ENCODE results near the gene BNC1. TPM values are rescaled to one million over a fixed set of nuclear protein-coding genes. Genes with fewer than 3 reads are reported as not detected.

Gene BNC1
- total RNA-seq, 6 experiments from 2014 or later, result 0.12 to 0.31 (median 0.14) TPM; not detected in 3

DNA sequence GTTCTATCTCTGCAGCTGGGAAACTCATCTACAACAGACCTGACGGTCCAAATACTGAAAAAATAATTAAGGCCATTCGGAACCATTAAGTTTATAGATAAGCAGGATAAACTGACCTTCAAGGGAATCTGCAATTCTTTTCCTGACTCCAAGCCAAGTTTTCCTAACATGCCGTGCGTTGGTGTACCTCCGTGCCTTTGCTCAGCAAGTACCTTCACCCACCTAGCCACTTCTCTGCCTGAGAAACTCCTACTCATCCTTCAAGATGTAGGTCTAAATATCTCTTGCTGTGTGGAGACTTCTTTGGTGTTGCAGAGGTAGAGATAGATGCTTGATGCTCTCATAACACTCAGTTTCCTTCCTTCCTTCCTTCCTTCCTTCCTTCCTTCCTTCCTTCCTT is 24.2 kb upstream of the BNC1 start:
- intact Hi-C loops (cut with DNase I), result no loop called here
- DNase-seq (no peak), ATAC-seq (no peak)
- H3K4me3 ChIP-seq, result no peak overlapping the region
- no peaks in the 10 kb centered on the region for H3K27me3 ChIP-seq
- no peaks in the 10 kb centered on the region for H3K4me1 ChIP-seq
- no peak overlapping the region for H3K27ac ChIP-seq
- no peaks in the 10 kb centered on the region for H3K9me3 ChIP-seq
- no peak for TF ChIP-seq POLR2A (IDR thresholded peaks at IDR 0.05)
- TF ChIP-seq, protein P1, sequence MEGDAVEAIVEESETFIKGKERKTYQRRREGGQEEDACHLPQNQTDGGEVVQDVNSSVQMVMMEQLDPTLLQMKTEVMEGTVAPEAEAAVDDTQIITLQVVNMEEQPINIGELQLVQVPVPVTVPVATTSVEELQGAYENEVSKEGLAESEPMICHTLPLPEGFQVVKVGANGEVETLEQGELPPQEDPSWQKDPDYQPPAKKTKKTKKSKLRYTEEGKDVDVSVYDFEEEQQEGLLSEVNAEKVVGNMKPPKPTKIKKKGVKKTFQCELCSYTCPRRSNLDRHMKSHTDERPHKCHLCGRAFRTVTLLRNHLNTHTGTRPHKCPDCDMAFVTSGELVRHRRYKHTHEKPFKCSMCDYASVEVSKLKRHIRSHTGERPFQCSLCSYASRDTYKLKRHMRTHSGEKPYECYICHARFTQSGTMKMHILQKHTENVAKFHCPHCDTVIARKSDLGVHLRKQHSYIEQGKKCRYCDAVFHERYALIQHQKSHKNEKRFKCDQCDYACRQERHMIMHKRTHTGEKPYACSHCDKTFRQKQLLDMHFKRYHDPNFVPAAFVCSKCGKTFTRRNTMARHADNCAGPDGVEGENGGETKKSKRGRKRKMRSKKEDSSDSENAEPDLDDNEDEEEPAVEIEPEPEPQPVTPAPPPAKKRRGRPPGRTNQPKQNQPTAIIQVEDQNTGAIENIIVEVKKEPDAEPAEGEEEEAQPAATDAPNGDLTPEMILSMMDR (IDR thresholded peaks at IDR 0.05), result no peak
- no peaks in the 10 kb centered on the region for H3K36me3 ChIP-seq
- WGBS (ENCODE audit: insufficient coverage, low coverage, low lambda C conversion rate, missing lambda C conversion rate), result 59% methylated on average over 5 of the region's 5 CpGs

DNA sequence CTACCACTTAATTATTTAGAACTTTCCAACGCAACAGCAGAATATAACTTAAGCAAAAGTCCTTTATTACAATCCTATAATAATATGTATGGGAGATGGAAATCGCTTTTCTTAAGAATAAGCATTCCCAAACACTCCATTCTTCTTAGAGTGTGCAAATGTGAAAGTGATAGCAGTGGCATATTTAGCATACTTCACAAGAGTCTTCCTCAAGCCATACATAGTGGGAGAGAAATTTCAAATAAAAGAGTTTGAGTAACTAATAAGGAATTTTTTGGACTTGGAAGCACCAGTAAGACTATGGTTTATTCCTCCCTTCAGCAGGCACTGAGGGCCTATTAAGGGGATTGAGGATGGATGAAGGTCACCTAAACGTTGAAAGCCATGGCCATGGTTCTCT is 22.1 kb upstream of the BNC1 start:
- TF ChIP-seq, protein P1 (IDR thresholded peaks at IDR 0.05), result no peak
- no peak for TF ChIP-seq POLR2A (IDR thresholded peaks at IDR 0.05)
- Histone ChIP-seq H3K4me1 (no peaks in the 10 kb centered on the region), H3K36me3 (no peaks in the 10 kb centered on the region), H3K27ac (no peak overlapping the region), H3K27me3 (no peaks in the 10 kb centered on the region), H3K9me3 (no peaks in the 10 kb centered on the region), H3K4me3 (no peak overlapping the region)
- WGBS (ENCODE audit: insufficient coverage, low coverage, low lambda C conversion rate, missing lambda C conversion rate), result 57% methylated on average over 3 of the region's 3 CpGs
- ATAC-seq (no peak), DNase-seq (no peak)
- intact Hi-C loops (cut with DNase I), result no loop called here

DNA sequence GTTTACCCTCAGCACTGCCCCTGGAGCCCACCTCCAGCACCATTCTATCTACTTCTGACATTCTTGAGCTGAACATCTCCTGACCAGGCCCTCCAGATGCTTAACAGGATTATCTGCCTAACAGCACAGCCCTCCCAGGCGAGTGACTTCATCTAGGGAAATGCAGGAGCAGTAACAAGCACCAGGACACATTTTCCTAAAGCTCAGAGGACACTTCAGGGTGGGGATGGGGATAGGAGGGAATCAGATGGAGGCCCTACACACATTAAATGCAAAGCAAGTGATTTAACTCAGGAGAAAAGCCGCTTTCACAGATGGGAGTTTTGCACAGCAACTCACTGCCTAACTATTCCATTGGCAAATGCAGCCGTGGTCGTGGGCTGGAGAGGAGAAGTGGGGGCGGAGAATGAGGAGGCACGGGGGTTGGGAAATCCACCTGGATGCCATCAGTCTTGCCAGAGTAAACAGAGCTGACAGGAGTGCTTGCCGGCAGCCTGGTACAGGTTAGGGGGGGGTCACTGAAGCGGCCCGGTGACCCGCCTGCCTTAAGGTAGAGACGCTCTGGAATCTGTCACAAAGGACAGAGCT is 21.3 kb upstream of the BNC1 start:
- 8% methylated on average over 7 of the region's 11 CpGs for WGBS (ENCODE audit: insufficient coverage, low coverage, low lambda C conversion rate, missing lambda C conversion rate)
- no peak for TF ChIP-seq POLR2A (IDR thresholded peaks at IDR 0.05)
- TF ChIP-seq, protein P1 (IDR thresholded peaks at IDR 0.05), result no peak
- H3K36me3 ChIP-seq, result no peaks in the 10 kb centered on the region
- intact Hi-C loops (cut with DNase I), result no loop called here
- DNase-seq (no peak), ATAC-seq (peak; percentile 44 to 64 (median 54))
- H3K9me3 ChIP-seq, result no peaks in the 10 kb centered on the region
- H3K4me3 ChIP-seq, result no peak overlapping the region
- no peaks in the 10 kb centered on the region for H3K4me1 ChIP-seq
- H3K27ac ChIP-seq, result no peak overlapping the region
- no peaks in the 10 kb centered on the region for H3K27me3 ChIP-seq

DNA sequence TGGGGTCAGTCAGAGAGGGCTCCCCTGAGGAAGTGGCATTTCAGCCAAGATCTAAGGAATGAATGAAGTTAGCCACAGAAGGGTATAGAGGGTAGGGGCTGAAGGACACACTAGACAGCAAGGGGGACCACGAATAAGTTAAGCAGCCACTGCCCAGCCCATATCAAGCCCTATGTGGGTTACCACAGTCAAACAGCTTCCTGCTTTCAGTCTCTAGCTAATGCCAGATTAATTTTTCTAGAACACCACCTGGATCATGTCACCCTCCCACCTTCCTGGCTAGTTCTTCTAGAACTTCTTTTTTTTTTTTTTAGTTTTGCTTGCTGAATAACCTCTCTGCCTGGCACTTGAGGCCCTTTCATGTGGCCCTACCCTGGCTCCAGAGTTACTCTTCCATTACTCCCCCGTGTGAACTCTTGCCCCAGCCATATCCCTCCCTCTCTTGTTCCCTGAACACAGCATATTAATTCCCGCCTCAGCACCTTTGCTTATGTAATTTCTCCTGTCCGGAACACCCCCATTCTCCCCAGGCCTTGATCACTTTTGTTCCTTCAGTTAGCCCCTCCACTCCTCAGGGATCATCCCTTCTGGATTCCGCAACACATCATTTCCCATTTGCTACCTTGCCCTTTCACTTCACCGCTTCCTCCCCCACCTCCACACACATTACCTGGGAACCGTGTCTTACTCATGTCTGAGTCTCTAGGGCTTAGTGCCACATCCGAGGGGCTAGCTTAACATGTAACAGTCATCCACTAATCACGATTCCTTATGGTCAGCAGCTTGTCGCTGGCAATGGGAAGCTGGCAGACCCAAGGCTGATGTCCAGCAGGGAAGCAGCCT is 20.6 kb upstream of the BNC1 start:
- ATAC-seq (no peak), DNase-seq (no peak)
- 52% methylated on average over 8 of the region's 10 CpGs for WGBS (ENCODE audit: insufficient coverage, low coverage, low lambda C conversion rate, missing lambda C conversion rate)
- H3K27ac ChIP-seq, result no peak overlapping the region
- no peak overlapping the region for H3K4me3 ChIP-seq
- H3K27me3 ChIP-seq, result no peaks in the 10 kb centered on the region
- intact Hi-C loops (cut with DNase I), result no loop called here
- no peaks in the 10 kb centered on the region for H3K4me1 ChIP-seq
- no peaks in the 10 kb centered on the region for H3K9me3 ChIP-seq
- H3K36me3 ChIP-seq, result no peaks in the 10 kb centered on the region
- no peak for TF ChIP-seq POLR2A (IDR thresholded peaks at IDR 0.05)
- TF ChIP-seq, protein P1 (IDR thresholded peaks at IDR 0.05), result no peak
